ENCODE data around the gene S100A7A. TPM values are rescaled to one million over a fixed set of nuclear protein-coding genes. Genes with fewer than 3 reads are reported as not detected.

S100A7A gene
- total and polyA plus RNA-seq, 2 donors (not counting 3 experiments of a cell fraction or from before 2014, with no cell fraction given), result not detected

GRCh38 chr1:153428791-153429190 is 12.5 kb downstream of the S100A7A start:
- FAIRE-seq (no peak), DNase-seq (ENCODE audit: low read depth, low spot score) (no peak)
- dilution Hi-C loops (cut with MboI; ENCODE audit: extremely low pct_ligation_motif_present, low sequenced_read_pairs) (no loop called here), intact Hi-C loops (cut with micrococcal nuclease) (no loop called here)
- TF ChIP-seq GATA2 (IDR thresholded peaks at IDR 0.05; ENCODE audit: insufficient read depth, insufficient read length, low read depth, low read length) (no peak), JUN (IDR thresholded peaks at IDR 0.05; ENCODE audit: borderline replicate concordance, insufficient read depth, insufficient read length, low read depth) (no peak), POLR2AphosphoS5 (IDR thresholded peaks at IDR 0.05; ENCODE audit: insufficient read depth, low read depth, low read length) (no peak), CTCF (IDR thresholded peaks at IDR 0.05; ENCODE audit: extremely low read depth in 1 of 2, insufficient read depth in 1 of 2, low read depth in 1 of 2, low read length in 2 of 2) (no peak), MYC (IDR thresholded peaks at IDR 0.05; ENCODE audit: low read depth, low read length) (no peak), POLR2A (IDR thresholded peaks at IDR 0.05; ENCODE audit: low read depth, low read length) (no peak), FOS (IDR thresholded peaks at IDR 0.05; ENCODE audit: borderline replicate concordance, insufficient read depth, low read length) (no peak), EZH2 (IDR thresholded peaks at IDR 0.05; ENCODE audit: borderline replicate concordance, low read depth, low read length, severe bottlenecking) (no peak)
- TF ChIP-seq, protein P1, sequence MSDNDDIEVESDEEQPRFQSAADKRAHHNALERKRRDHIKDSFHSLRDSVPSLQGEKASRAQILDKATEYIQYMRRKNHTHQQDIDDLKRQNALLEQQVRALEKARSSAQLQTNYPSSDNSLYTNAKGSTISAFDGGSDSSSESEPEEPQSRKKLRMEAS (IDR thresholded peaks at IDR 0.05; ENCODE audit: insufficient read depth, insufficient read length), result no peak
- Histone ChIP-seq H3K4me1 (ENCODE audit: control insufficient read depth, extremely low read depth, insufficient read depth, low read length) (no peaks in the 10 kb centered on the region), H3K27me3 (ENCODE audit: control insufficient read depth in 2 of 2, insufficient read depth in 2 of 2, low read length in 2 of 2) (no peaks in the 10 kb centered on the region), H3K36me3 (ENCODE audit: control insufficient read depth in 2 of 2, extremely low read depth in 1 of 2, insufficient read depth in 2 of 2, low read length in 2 of 2) (no peaks in the 10 kb centered on the region), H3K9me3 (replicated peaks; ENCODE audit: control insufficient read depth, insufficient read depth, low read length) (no peaks in the 10 kb centered on the region), H3K4me3 (replicated peaks in 1 of 3; ENCODE audit: insufficient read depth in 1 of 3, low read depth in 1 of 3, low read length in 3 of 3) (no peak overlapping the region), H4K20me1 (replicated peaks; ENCODE audit: control insufficient read depth, extremely low read depth, insufficient read depth, low read length) (no peaks in the 10 kb centered on the region), H3K9me1 (replicated peaks; ENCODE audit: control insufficient read depth, extremely low read depth, insufficient read depth, low read length) (no peaks in the 10 kb centered on the region), H3K4me2 (ENCODE audit: insufficient read depth, low read length) (no peak overlapping the region), H3K27ac (ENCODE audit: insufficient read depth, low read depth, low read length) (no peak overlapping the region), H3K79me2 (ENCODE audit: control insufficient read depth, insufficient read depth, low read length) (no peaks in the 10 kb centered on the region), H3K9ac (replicated peaks; ENCODE audit: extremely low read depth, insufficient read depth, low read length) (no peak overlapping the region), H2AFZ (ENCODE audit: low read depth, low read length) (no peak overlapping the region)
- POLR2A ChIA-PET, result no interaction called here
- CTCF ChIA-PET, result no interaction called here
- BruUV-seq (replicated peaks), result no TSS peak

Data from endothelial cell of umbilical vein (primary cell).